Ishikawa (cell line): Measurements from ENCODE around the gene FLOT2.

Source experiments
- CEBPB ChIP-seq: IDR thresholded peaks from 2 replicates; pipeline ENCODE4 v1.6.1; 2012
- CREB1 ChIP-seq: IDR thresholded peaks from 2 replicates; pipeline ENCODE4 v1.6.1; 2012; ENCODE audit warnings: low read depth
- EGR1 ChIP-seq: IDR thresholded peaks from 2 replicates; pipeline ENCODE4 v1.6.1; 2012
- EP300 ChIP-seq: IDR thresholded peaks from 2 replicates; pipeline ENCODE4 v1.6.1; 2012; ENCODE audit warnings: borderline replicate concordance
- FOXM1 ChIP-seq: IDR thresholded peaks from 2 replicates; pipeline ENCODE4 v1.6.1; 2012; ENCODE audit warnings: low read depth, borderline replicate concordance
- MAX ChIP-seq: IDR thresholded peaks from 2 replicates; pipeline ENCODE4 v1.6.1; 2012
- NFIC ChIP-seq: IDR thresholded peaks from 2 replicates; pipeline ENCODE4 v1.6.1; 2012
- RAD21 ChIP-seq: IDR thresholded peaks from 2 replicates; pipeline ENCODE4 v1.6.1; 2012; ENCODE audit warnings: low read depth
- REST ChIP-seq: IDR thresholded peaks from 2 replicates; pipeline ENCODE4 v1.6.1; 2012; ENCODE audit warnings: low read depth, mild to moderate bottlenecking
- TAF1 ChIP-seq: IDR thresholded peaks from 2 replicates; pipeline ENCODE4 v1.6.1; 2012; ENCODE audit warnings: low read depth, mild to moderate bottlenecking
- TCF12 ChIP-seq: IDR thresholded peaks from 2 replicates; pipeline ENCODE4 v1.6.1; 2012; ENCODE audit warnings: low read depth
- TEAD4 ChIP-seq: IDR thresholded peaks from 2 replicates; pipeline ENCODE4 v1.6.1; 2012
- USF1 ChIP-seq: IDR thresholded peaks from 2 replicates; pipeline ENCODE4 v1.6.1; 2012
- YY1 ChIP-seq: IDR thresholded peaks from 2 replicates; pipeline ENCODE4 v1.6.1; 2012; ENCODE audit warnings: low read depth
- ZBTB7A ChIP-seq: IDR thresholded peaks from 2 replicates; pipeline ENCODE4 v1.6.1; 2012; ENCODE audit warnings: low read depth

Gene FLOT2

DNA sequence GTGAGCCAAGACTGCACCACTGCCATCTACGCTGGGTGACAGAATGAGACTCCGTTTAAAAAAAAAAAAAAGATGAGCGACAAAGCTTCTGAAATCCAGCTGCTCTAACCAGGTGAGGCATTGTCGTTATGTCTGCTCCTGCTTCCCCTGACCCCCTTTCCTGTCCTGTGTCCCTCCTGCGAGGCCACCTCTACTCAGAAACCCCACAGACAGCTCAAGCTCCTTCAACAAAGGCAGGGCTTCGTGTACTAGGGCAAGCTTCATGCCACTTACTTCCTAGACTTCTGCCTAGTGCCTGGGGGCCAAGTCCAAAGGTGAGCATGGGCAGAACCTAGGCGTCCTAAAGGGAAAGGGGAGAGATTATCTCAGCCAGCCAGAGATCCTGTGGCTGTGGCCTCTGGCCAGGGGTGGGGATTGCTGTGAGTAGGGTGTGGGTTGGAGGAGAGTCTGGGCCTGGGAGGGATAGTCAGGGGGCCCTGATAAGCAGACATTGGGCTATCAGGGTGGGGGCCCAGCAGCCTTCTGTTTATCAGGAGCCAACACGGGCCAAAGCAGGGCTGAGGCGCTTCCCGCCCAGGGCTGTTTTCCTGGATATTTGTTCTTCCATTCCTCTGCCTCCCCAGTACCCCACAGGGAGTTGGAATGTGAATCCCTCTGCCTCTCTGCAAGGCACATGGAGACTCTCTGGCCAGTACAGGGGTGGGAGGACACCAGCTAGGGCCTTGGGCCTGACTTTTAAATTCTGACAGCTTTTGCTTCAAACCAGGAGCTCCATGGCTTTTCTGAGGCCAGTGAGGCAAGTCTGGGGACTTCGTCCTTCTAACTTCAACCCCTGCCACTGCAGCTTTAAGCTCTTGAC lies 32.3 kb downstream of the FLOT2 start:
- TF ChIP-seq CREB1 (no peak), TEAD4 (no peak), TCF12 (no peak), EGR1 (no peak), RAD21 (no peak), EP300 (no peak), FOXM1 (no peak), CEBPB (no peak), TAF1 (no peak), REST (no peak), YY1 (no peak), USF1 (no peak), MAX (no peak), ZBTB7A (no peak), NFIC (no peak)

- no peak for TF ChIP-seq TEAD4
- no peak for TF ChIP-seq FOXM1
- TF ChIP-seq CREB1 = no peak
- no peak for TF ChIP-seq EP300
- no peak for TF ChIP-seq ZBTB7A
- no peak for TF ChIP-seq USF1
- no peak for TF ChIP-seq TAF1
- no peak for TF ChIP-seq RAD21
- no peak for TF ChIP-seq TCF12
- TF ChIP-seq EGR1 = no peak
- TF ChIP-seq CEBPB = no peak
- no peak for TF ChIP-seq YY1
- no peak for TF ChIP-seq NFIC
- TF ChIP-seq REST = no peak
- no peak for TF ChIP-seq MAX
Measured at GRCh38 chr17:28863953-28864352, 33.6 kb downstream of the FLOT2 start.

DNA sequence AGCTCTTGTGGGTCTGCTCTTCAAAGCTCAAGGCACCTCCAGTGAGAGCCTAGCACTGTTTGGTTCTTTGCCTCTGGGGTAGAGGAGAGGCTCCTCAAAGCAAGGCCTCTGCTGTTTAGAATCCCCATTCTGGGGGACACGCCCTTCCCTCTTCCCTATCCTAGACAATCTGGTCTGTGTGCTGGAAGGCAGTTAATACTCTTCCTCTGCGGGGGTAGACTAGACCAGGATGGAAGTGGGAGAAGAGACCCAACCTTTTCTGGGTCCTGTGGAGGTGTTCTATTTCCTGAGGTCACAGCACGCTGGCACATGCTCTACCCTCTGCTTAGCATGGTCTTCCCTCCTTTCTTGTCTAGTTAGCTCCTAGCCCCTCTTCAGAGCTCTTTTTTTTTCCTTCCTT lies 35.0 kb downstream of the FLOT2 start:
- TF ChIP-seq TCF12 = no peak
- TF ChIP-seq NFIC = no peak
- TF ChIP-seq EGR1 = no peak
- no peak for TF ChIP-seq YY1
- no peak for TF ChIP-seq USF1
- TF ChIP-seq CEBPB = no peak
- TF ChIP-seq TEAD4 = no peak
- TF ChIP-seq CREB1 = no peak
- TF ChIP-seq REST = no peak
- no peak for TF ChIP-seq EP300
- no peak for TF ChIP-seq FOXM1
- TF ChIP-seq ZBTB7A = no peak
